WTC11 (cell line): ENCODE data around the gene NPW. TPM values are rescaled to one million over a fixed set of nuclear protein-coding genes. Genes with fewer than 3 reads are reported as not detected.

Experiments used
- ATAC-seq: fragments of 200-7000 bp; cut with Tn5 transposase; 2 replicates; pipeline ENCODE4 v1.10.0; 2021; ENCODE audit warnings: mild to moderate bottlenecking, moderate library complexity
- CTCF ChIA-PET: fragments of 300-600 bp; sonication (Branson Sonifier 250); formaldehyde crosslinking; loops from one replicate; lab custom pipeline; 2021; ENCODE audit warnings: antibody characterized with exemption; lab: Charles Lee
- POLR2A ChIA-PET: fragments of 350-600 bp; sonication (Branson Sonifier 250); formaldehyde crosslinking; loops from one replicate; lab custom pipeline; 2021; ENCODE audit warnings: antibody characterized with exemption; lab: Charles Lee
- DNase-seq: peaks from one replicate; pipeline ENCODE4 v3.0.0; 2021; ENCODE audit warnings: low spot score
- H3K27ac Mint-ChIP-seq: 2 replicates; pipeline ENCODE4 v1.8.0; 2021; ENCODE audit warnings: mixed read lengths
- H3K27me3 Mint-ChIP-seq: 2 replicates; pipeline ENCODE4 v1.8.0; 2021; ENCODE audit warnings: low read depth, mild to moderate bottlenecking, moderate library complexity, mixed read lengths
- H3K36me3 Mint-ChIP-seq: 2 replicates; pipeline ENCODE4 v1.8.0; 2021; ENCODE audit warnings: mixed read lengths
- H3K4me1 Mint-ChIP-seq: 2 replicates; pipeline ENCODE4 v1.8.0; 2022; ENCODE audit warnings: mixed read lengths
- H3K4me3 Mint-ChIP-seq: 2 replicates; pipeline ENCODE4 v1.8.0; 2021; ENCODE audit warnings: mild to moderate bottlenecking, moderate library complexity, mixed read lengths
- H3K9me3 Mint-ChIP-seq: 2 replicates; pipeline ENCODE4 v1.8.0; 2021; ENCODE audit warnings: mixed read lengths
- CBFB ChIP-seq: sonication (generic); formaldehyde crosslinking; IDR thresholded peaks from 2 replicates; pipeline ENCODE4 v1.8.1; 2022; ENCODE audit warnings: mild to moderate bottlenecking, low read depth, missing genetic modification reagents
- ESRRA ChIP-seq: sonication (generic); formaldehyde crosslinking; IDR thresholded peaks from 2 replicates; pipeline ENCODE4 v1.8.1; 2022; ENCODE audit warnings: mild to moderate bottlenecking, missing genetic modification reagents, borderline replicate concordance
- GTF2I ChIP-seq: fragments of 250-450 bp; sonication (Bioruptor Pico); conservative IDR thresholded peaks from 2 replicates; pipeline ENCODE4 v1.4.0; 2021; ENCODE audit warnings: mild to moderate bottlenecking
- JAZF1 ChIP-seq: fragments of 250-450 bp; sonication (Bioruptor Pico); IDR thresholded peaks from 2 replicates; pipeline ENCODE4 v1.9.0; 2021; ENCODE audit warnings: moderate library complexity, mild to moderate bottlenecking, inconsistent platforms
- MYBL2 ChIP-seq: sonication (generic); formaldehyde crosslinking; IDR thresholded peaks from 2 replicates; pipeline ENCODE4 v1.8.1; 2023; ENCODE audit warnings: mild to moderate bottlenecking, moderate library complexity, missing genetic modification reagents
- NFE2L1 ChIP-seq: sonication (generic); formaldehyde crosslinking; IDR thresholded peaks from 2 replicates; pipeline ENCODE4 v1.8.1; 2023; ENCODE audit warnings: missing genetic modification reagents
- RELA ChIP-seq: sonication (generic); formaldehyde crosslinking; IDR thresholded peaks from 2 replicates; pipeline ENCODE4 v1.8.1; 2022; ENCODE audit warnings: missing genetic modification reagents, mild to moderate bottlenecking, borderline replicate concordance
- TEAD1 ChIP-seq: sonication (generic); formaldehyde crosslinking; IDR thresholded peaks from 2 replicates; pipeline ENCODE4 v1.8.0; 2022; ENCODE audit warnings: mild to moderate bottlenecking, missing genetic modification reagents
- ZNF263 ChIP-seq: sonication (generic); formaldehyde crosslinking; IDR thresholded peaks from 2 replicates; pipeline ENCODE4 v1.8.1; 2022; ENCODE audit warnings: low read depth, mild to moderate bottlenecking, moderate library complexity, missing genetic modification reagents
- ZNF317 ChIP-seq: sonication (generic); formaldehyde crosslinking; IDR thresholded peaks from 2 replicates; pipeline ENCODE4 v1.8.1; 2023; ENCODE audit warnings: low read depth, mild to moderate bottlenecking, moderate library complexity, missing genetic modification reagents, borderline replicate concordance
- ZNF416 ChIP-seq: fragments of 250-450 bp; sonication (Bioruptor Pico); IDR thresholded peaks from 2 replicates; pipeline ENCODE4 v1.9.0; 2021; ENCODE audit warnings: mild to moderate bottlenecking, inconsistent platforms
- total RNA-seq: library from RNA; stranded (reverse); gene quantifications from 3 replicates; pipeline ENCODE4 v1.2.3, GENCODE V29; 2021
- TF ChIP-seq, protein P1 (sequence below): sonication (generic); formaldehyde crosslinking; IDR thresholded peaks from 2 replicates; pipeline ENCODE4 v1.8.1; 2022; ENCODE audit warnings: low read depth, mild to moderate bottlenecking, moderate library complexity, missing genetic modification reagents, borderline replicate concordance
- TF ChIP-seq, protein P2 (sequence below): sonication (generic); formaldehyde crosslinking; IDR thresholded peaks from 2 replicates; pipeline ENCODE4 v1.8.1; 2022; ENCODE audit warnings: mild to moderate bottlenecking, moderate library complexity, missing genetic modification reagents
- TF ChIP-seq, protein P3 (sequence below): fragments of 250-450 bp; sonication (Bioruptor Pico); IDR thresholded peaks from 2 replicates; pipeline ENCODE4 v2.1.2; 2022; ENCODE audit warnings: mild to moderate bottlenecking, moderate library complexity
- TF ChIP-seq, protein P4 (sequence below): sonication (generic); formaldehyde crosslinking; IDR thresholded peaks from 2 replicates; pipeline ENCODE4 v1.8.0; 2023; ENCODE audit warnings: missing genetic modification reagents
- TF ChIP-seq, protein P5 (sequence below): sonication (generic); formaldehyde crosslinking; IDR thresholded peaks from 2 replicates; pipeline ENCODE4 v1.8.0; 2023; ENCODE audit warnings: missing genetic modification reagents, mild to moderate bottlenecking, borderline replicate concordance
- TF ChIP-seq, protein P6 (sequence below): sonication (generic); formaldehyde crosslinking; IDR thresholded peaks from 2 replicates; pipeline ENCODE4 v1.8.0; 2022; ENCODE audit warnings: mild to moderate bottlenecking, missing genetic modification reagents

The NPW gene
- total RNA-seq, 1 experiment from 2014 or later = 15.2 TPM

DNA sequence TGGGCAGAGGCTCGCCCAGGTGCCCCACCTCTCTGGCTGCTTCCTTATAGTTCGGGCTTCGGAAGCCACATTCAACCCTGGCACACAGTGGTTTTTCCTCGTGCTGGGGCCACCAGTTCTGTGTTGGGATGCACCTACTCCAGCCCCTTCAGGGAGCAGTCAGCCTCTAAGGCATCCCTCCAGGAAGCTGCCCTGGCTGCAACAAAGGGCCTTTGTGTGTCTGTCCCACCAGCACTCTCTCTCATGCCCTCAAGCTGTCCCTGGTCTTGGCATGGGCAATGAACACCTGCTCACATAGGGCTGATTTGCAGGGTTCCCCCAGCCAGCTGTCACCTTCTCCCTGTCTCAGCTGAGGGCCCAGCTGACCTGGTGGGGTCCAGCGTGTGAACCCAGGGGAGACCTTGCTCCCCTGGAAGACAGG is 37.6 kb upstream of the NPW start (continued):
- TF ChIP-seq NFE2L1 (CRISPR knock-in tag) (no peak), TEAD1 (CRISPR knock-in tag) (no peak), ESRRA (CRISPR knock-in tag) (no peak), ZNF416 (CRISPR knock-in tag) (no peak), ZNF263 (CRISPR knock-in tag) (no peak), ZNF317 (no peak), JAZF1 (CRISPR knock-in tag) (no peak), CBFB (CRISPR knock-in tag) (no peak), RELA (no peak)
- TF ChIP-seq, protein P1, sequence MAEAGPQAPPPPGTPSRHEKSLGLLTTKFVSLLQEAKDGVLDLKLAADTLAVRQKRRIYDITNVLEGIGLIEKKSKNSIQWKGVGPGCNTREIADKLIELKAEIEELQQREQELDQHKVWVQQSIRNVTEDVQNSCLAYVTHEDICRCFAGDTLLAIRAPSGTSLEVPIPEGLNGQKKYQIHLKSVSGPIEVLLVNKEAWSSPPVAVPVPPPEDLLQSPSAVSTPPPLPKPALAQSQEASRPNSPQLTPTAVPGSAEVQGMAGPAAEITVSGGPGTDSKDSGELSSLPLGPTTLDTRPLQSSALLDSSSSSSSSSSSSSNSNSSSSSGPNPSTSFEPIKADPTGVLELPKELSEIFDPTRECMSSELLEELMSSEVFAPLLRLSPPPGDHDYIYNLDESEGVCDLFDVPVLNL (CRISPR knock-in tag) = no peak
- TF ChIP-seq, protein P2, sequence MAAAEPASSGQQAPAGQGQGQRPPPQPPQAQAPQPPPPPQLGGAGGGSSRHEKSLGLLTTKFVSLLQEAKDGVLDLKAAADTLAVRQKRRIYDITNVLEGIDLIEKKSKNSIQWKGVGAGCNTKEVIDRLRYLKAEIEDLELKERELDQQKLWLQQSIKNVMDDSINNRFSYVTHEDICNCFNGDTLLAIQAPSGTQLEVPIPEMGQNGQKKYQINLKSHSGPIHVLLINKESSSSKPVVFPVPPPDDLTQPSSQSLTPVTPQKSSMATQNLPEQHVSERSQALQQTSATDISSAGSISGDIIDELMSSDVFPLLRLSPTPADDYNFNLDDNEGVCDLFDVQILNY = no peak
- TF ChIP-seq, protein P3, sequence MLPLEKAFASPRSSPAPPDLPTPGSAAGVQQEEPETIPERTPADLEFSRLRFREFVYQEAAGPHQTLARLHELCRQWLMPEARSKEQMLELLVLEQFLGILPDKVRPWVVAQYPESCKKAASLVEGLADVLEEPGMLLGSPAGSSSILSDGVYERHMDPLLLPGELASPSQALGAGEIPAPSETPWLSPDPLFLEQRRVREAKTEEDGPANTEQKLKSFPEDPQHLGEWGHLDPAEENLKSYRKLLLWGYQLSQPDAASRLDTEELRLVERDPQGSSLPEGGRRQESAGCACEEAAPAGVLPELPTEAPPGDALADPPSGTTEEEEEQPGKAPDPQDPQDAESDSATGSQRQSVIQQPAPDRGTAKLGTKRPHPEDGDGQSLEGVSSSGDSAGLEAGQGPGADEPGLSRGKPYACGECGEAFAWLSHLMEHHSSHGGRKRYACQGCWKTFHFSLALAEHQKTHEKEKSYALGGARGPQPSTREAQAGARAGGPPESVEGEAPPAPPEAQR (CRISPR knock-in tag) = no peak
- TF ChIP-seq, protein P4, sequence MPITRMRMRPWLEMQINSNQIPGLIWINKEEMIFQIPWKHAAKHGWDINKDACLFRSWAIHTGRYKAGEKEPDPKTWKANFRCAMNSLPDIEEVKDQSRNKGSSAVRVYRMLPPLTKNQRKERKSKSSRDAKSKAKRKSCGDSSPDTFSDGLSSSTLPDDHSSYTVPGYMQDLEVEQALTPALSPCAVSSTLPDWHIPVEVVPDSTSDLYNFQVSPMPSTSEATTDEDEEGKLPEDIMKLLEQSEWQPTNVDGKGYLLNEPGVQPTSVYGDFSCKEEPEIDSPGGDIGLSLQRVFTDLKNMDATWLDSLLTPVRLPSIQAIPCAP = no peak

DNA sequence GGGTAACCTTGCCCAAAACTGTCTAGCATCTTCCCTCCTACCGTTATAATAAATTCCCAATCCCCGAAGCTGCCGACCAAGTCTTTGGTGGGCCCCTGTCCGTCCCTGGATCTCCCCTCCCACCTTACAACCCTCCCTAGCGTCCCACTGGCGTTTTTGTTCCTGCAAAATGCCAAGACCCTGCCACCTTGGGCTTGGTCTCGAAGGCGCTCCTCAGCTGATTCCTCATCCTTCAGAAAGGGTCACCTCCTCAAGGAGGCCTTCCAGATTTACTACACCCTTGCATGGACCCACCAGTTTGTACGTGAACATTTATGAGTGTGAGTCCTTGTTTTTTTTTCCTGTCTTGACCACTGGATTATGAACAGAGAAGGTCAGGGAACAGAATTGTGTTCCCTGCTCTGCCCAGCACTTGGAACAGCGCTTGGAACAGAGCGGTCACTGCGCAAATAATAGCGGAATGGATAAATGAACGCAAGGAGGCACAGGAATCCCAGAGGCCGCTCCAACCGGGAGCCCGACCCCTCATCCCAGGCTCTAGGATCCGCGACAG is 36.5 kb upstream of the NPW start:
- H3K27ac Mint-ChIP-seq = peak overlapping the region; percentile 80; the same call in 1 of the 2 replicates
- peak overlapping the region; percentile 69 for H3K4me3 Mint-ChIP-seq
- CTCF ChIA-PET = interaction anchor here (0.7 to 4.4 kb wide), 3 partner anchors 21 to 1602 kb away, joined by 3 to 19 read pairs (median 3); no protein-coding TSS in a partner anchor
- POLR2A ChIA-PET = no interaction called here
- peaks cover 5% of the 10 kb centered on the region; the same call in 1 of the 2 replicates for H3K36me3 Mint-ChIP-seq
- no peaks in the 10 kb centered on the region for H3K9me3 Mint-ChIP-seq
- TF ChIP-seq, protein P5, sequence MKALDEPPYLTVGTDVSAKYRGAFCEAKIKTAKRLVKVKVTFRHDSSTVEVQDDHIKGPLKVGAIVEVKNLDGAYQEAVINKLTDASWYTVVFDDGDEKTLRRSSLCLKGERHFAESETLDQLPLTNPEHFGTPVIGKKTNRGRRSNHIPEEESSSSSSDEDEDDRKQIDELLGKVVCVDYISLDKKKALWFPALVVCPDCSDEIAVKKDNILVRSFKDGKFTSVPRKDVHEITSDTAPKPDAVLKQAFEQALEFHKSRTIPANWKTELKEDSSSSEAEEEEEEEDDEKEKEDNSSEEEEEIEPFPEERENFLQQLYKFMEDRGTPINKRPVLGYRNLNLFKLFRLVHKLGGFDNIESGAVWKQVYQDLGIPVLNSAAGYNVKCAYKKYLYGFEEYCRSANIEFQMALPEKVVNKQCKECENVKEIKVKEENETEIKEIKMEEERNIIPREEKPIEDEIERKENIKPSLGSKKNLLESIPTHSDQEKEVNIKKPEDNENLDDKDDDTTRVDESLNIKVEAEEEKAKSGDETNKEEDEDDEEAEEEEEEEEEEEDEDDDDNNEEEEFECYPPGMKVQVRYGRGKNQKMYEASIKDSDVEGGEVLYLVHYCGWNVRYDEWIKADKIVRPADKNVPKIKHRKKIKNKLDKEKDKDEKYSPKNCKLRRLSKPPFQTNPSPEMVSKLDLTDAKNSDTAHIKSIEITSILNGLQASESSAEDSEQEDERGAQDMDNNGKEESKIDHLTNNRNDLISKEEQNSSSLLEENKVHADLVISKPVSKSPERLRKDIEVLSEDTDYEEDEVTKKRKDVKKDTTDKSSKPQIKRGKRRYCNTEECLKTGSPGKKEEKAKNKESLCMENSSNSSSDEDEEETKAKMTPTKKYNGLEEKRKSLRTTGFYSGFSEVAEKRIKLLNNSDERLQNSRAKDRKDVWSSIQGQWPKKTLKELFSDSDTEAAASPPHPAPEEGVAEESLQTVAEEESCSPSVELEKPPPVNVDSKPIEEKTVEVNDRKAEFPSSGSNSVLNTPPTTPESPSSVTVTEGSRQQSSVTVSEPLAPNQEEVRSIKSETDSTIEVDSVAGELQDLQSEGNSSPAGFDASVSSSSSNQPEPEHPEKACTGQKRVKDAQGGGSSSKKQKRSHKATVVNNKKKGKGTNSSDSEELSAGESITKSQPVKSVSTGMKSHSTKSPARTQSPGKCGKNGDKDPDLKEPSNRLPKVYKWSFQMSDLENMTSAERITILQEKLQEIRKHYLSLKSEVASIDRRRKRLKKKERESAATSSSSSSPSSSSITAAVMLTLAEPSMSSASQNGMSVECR (CRISPR knock-in tag) = no peak
- TF ChIP-seq MYBL2 (peak; percentile 2; the same call in 1 of the 2 replicates), GTF2I (CRISPR knock-in tag) (peak; percentile 39; the same call in 1 of the 2 replicates)
- TF ChIP-seq, protein P6, sequence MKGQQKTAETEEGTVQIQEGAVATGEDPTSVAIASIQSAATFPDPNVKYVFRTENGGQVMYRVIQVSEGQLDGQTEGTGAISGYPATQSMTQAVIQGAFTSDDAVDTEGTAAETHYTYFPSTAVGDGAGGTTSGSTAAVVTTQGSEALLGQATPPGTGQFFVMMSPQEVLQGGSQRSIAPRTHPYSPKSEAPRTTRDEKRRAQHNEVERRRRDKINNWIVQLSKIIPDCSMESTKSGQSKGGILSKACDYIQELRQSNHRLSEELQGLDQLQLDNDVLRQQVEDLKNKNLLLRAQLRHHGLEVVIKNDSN (CRISPR knock-in tag) = no peak
- TF ChIP-seq, all 79 proteins: peak for 2
- ATAC-seq (no peak), DNase-seq (no peak)
- Mint-ChIP-seq H3K4me1 (peaks cover 27% of the 10 kb centered on the region), H3K27me3 (peaks cover 39% of the 10 kb centered on the region)
